ENCODE results near the gene GNA14.

Gene GNA14

DNA sequence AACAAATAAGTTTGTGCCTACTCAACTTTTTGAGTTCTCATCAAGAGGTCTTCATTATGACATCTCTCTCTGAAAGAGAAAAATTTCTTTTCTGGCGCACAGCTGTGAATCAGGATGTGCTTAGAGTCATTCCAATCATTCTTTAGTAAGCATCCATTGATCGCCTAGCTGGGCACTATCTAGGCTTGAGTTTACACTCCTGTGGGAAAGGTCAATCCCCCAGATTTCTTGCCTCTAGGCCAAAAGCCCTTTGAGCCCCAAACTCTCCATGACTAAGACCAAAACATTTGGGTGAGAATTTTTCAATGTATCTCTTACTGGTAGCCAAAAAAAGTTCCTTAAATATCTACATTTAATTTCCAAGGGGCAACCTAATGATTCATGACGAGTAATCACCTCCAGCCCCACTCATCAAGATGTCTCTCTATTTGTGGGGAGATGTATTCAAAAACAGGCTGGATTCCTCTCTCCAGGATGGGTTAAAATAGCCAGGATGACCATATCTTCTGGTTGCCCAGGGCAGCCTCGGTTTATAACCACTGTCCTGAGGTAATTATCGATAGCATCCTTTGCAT, 101.7 kb downstream of the GNA14 start:
- no peak for DNase-seq (ENCODE audit: extremely low read depth, low read depth)
- TF ChIP-seq, protein P1, sequence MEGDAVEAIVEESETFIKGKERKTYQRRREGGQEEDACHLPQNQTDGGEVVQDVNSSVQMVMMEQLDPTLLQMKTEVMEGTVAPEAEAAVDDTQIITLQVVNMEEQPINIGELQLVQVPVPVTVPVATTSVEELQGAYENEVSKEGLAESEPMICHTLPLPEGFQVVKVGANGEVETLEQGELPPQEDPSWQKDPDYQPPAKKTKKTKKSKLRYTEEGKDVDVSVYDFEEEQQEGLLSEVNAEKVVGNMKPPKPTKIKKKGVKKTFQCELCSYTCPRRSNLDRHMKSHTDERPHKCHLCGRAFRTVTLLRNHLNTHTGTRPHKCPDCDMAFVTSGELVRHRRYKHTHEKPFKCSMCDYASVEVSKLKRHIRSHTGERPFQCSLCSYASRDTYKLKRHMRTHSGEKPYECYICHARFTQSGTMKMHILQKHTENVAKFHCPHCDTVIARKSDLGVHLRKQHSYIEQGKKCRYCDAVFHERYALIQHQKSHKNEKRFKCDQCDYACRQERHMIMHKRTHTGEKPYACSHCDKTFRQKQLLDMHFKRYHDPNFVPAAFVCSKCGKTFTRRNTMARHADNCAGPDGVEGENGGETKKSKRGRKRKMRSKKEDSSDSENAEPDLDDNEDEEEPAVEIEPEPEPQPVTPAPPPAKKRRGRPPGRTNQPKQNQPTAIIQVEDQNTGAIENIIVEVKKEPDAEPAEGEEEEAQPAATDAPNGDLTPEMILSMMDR (IDR thresholded peaks at IDR 0.05; ENCODE audit: low read depth, low read length): no peak

DNA sequence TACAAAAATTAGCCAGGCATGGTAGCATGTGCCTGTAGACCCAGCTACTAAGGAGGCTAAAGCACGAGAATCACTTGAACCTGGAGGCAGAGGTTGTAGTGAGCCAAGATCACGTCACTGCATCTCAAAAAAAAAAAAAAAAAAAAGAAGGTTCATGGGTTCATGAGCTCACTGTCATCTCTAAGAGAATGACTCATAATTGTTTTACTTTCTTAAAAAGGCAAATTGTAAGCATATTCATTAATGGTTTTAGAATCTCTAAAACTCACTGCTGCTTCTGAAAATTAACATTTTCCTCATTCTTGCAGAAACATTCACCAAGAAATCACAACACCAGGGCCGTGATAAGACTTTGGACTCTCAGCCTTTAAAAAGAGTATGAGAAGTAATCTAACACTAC, 103.6 kb downstream of the GNA14 start:
- no peak for DNase-seq (ENCODE audit: extremely low read depth, low read depth)
- TF ChIP-seq, protein P1 (IDR thresholded peaks at IDR 0.05; ENCODE audit: low read depth, low read length): no peak

DNA sequence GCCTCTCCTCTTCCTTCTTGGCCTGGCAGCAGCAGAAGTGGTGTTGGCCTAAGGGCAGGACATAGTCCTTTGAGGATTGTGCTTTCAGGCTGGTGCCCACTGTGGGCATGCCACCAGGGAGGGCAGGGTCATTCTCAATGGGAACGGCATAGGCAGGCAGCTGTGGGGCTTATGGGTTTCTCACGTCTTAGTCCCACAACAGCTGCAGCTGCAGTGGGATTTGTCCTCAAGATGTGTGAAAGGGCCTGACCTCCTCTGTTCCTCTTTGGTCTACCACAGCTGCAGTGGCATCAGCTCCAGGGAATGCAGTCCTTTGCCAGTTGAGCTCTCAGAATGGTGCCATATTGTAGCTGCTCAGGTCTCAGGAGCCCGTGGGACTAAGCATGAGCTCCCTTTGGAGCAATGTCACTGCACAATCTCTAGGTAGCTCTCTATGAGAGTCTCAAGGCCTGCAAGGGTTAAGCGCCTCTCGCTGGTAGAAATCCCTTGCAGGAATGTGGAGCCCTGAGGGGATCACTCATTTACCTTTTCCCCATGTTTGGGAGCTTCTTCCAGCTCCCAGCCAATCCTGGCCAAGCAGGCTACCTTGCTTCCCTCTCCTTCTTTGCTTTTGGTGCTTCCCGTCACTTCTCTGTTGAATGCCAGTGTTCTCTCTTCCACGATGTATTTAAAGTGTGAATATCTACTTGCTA, 104.8 kb downstream of the GNA14 start:
- DNase-seq (ENCODE audit: extremely low read depth, low read depth): no peak
- TF ChIP-seq, protein P1 (IDR thresholded peaks at IDR 0.05; ENCODE audit: low read depth, low read length): no peak

DNA sequence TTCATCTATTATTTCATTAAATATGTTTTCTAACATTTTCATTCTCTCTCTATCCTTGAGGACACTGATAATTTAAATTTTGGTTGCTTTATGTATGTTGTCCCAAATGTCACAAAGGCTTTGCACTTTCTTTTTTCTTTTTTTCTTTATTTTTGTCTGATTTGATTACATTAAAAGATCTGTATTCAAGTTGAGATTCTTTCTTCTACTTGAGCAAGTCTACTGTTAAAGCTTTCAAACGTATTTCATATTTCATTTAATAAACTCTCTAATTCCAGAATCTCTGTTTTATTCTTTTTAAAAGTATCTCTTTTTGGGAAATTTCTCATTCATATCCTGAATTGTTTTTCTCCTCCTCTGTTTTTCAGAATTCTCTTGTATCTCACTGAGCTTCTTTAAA, 106.5 kb downstream of the GNA14 start:
- TF ChIP-seq, protein P1 (IDR thresholded peaks at IDR 0.05; ENCODE audit: low read depth, low read length): no peak
- no peak for DNase-seq (ENCODE audit: extremely low read depth, low read depth)

DNA sequence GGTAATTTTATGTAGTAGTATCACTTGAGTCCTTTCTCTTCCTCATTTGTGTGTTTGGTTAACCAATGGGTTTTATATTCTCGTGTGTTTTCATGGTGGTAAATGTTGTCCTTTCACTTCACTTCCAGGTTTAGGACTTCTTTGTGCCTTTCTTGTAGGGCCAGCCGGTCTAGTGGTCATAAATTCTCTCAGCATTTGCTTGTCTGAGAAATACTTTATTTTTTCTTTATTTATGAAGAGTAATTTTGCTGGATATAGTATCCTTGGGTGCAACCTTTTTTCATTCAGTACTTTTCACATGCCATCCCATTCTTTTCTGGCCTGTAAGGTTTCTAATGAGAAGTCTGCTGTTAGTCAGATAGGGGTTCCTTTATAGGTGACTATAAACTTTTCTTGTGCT, 107.1 kb downstream of the GNA14 start:
- TF ChIP-seq, protein P1 (IDR thresholded peaks at IDR 0.05; ENCODE audit: low read depth, low read length): no peak
- DNase-seq (ENCODE audit: extremely low read depth, low read depth): no peak

DNA sequence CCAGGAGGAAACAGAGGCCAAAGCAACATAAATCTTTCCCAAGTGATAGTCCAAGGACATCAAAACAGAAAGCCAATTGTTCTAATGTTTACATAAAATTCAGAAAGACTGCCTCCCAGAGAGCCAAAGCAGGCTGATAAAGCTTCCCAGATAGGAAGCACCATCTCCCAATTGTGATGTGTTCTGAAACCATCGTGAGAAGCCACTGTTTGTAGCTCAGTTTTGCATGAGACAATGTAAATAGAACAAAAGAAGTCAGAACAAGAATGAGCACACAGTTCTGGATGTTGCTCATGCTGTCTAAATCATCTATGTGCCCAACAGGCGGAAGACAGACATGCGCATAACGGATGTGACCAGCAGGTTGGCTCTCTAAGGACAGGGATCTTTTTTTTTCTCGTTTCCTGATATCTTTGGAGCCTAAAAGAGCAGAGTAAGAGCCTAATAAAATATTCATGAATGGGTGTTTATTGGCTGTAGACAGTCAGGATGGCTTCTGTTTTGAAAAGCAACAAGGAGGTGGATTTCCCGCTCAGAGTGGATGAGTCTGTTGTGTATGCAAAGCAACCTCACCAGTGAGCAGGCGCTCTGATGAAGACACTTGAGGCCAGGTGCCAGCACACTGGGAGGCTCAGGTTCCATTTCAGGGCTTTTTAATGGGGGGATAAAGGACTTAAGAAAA, 113.6 kb downstream of the GNA14 start:
- TF ChIP-seq, protein P1 (IDR thresholded peaks at IDR 0.05; ENCODE audit: low read depth, low read length): no peak
- no peak for DNase-seq (ENCODE audit: extremely low read depth, low read depth)

- DNase-seq (ENCODE audit: extremely low read depth, low read depth): no peak
- TF ChIP-seq, protein P1 (IDR thresholded peaks at IDR 0.05; ENCODE audit: low read depth, low read length): no peak
Observed at GRCh38 chr9:77533671-77534070, 114.5 kb downstream of the GNA14 start.
